ENCODE data around the gene FLNA.
"Not testable (repeated sequence)": the region's sequence is repeated elsewhere in the genome, so short reads cannot be mapped to it uniquely, and the experiment has no call there.

The FLNA gene

DNA sequence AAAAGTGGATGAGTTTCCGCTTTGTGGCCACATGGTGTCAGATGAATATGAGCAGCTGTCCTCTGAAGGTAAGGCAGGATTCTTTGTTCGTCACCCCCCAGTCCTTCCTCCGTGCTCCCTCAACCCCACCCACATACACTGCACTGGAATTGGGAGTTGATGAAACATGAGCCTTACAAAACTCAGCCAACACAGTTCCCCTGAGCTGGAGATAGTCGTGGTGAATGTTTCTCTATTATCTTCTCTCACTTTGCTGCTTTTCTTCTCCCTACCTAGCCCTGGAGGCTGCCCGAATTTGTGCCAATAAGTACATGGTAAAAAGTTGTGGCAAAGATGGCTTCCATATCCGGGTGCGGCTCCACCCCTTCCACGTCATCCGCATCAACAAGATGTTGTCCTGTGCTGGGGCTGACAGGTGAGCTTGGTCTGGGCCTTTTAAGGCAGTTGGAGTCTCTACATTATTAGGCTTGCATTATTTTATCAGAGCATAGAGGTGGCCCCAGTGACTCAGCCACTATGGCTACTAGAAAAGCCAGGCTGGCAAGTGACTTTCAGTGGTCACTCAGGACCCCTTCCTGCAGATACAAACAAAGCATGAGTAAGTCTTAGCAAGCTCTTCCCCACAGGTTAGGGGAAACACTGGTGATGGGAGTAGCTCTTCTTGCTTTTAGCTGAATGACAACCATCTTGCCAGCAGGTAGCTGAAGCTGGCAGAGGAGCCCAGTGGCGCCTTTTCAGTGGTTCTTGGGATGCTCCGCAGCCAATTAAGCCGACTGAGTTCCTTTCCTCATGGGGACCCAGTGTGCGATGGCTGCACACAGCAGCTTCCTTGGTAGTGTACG lies 25.3 kb upstream of the FLNA start:
- WGBS (ENCODE audit: insufficient coverage, insufficient read length) = no CpG with 5 or more reads among the region's 14 CpGs
- Histone ChIP-seq H3K4me1 (ENCODE audit: control insufficient read depth, insufficient read depth, low read length) (peaks cover 3% of the 10 kb centered on the region; the same call in 1 of the 2 replicates), H3K9me3 (ENCODE audit: control insufficient read depth, insufficient read depth, low read length) (no peaks in the 10 kb centered on the region), H3K27ac (ENCODE audit: low read length) (no peak overlapping the region), H3K27me3 (ENCODE audit: control insufficient read depth, insufficient read depth, low read length) (no peaks in the 10 kb centered on the region), H3K36me3 (ENCODE audit: control insufficient read depth, insufficient read depth, low read length) (peaks cover 23% of the 10 kb centered on the region; the same call in 1 of the 2 replicates), H3K4me3 (ENCODE audit: low read length) (peak overlapping the region; percentile 98; the same call in 1 of the 2 replicates)
- no peak for DNase-seq (ENCODE audit: low read depth, low spot score)

DNA sequence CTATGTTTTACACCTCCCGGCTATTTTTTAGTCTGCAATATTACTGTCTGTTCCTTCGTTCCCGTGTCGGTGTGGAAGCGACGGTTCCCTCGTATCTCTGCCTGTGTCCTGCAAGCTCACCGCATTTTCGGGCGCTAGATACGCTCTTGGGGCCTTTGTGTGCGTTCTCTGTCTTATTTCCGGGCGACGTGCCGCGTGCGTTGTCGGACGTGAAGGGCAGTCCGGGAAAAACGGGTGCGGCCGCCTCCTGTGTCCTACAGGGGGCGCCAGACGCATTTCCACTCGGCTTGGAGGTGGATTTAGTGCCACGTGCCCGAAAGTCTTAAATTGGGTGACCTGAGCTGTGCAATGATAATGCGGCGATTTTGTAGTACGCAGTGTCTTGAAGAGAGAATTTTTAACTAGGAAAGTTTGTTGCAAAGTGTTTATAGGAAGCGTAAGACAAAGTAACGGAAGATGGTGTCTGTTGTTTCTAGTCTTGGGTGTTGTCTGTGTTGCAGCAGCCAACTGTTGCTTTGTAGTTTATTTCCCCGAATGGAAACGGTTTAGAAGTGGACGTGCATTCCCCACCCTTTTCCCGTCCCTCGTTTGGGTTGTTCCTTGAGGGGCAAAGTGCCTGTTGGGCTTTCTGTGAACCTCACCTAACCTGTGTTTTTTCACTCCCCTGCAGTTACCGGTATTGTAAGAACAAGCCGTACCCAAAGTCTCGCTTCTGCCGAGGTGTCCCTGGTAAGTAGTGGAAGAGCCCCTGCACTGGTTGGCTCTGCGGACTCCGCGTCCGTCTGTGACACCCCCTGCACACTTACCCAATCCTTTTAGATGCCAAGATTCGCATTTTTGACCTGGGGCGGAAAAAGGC lies 24.5 kb upstream of the FLNA start:
- no CpG with 5 or more reads among the region's 49 CpGs for WGBS (ENCODE audit: insufficient coverage, insufficient read length)
- Histone ChIP-seq H3K9me3 (ENCODE audit: control insufficient read depth, insufficient read depth, low read length) (no peaks in the 10 kb centered on the region), H3K4me3 (ENCODE audit: low read length) (peak overlapping the region; percentile 98), H3K4me1 (ENCODE audit: control insufficient read depth, insufficient read depth, low read length) (peaks cover 3% of the 10 kb centered on the region; the same call in 1 of the 2 replicates), H3K36me3 (ENCODE audit: control insufficient read depth, insufficient read depth, low read length) (peaks cover 23% of the 10 kb centered on the region; the same call in 1 of the 2 replicates), H3K27ac (ENCODE audit: low read length) (no peak overlapping the region), H3K27me3 (ENCODE audit: control insufficient read depth, insufficient read depth, low read length) (no peaks in the 10 kb centered on the region)
- no peak for DNase-seq (ENCODE audit: low read depth, low spot score)

DNA sequence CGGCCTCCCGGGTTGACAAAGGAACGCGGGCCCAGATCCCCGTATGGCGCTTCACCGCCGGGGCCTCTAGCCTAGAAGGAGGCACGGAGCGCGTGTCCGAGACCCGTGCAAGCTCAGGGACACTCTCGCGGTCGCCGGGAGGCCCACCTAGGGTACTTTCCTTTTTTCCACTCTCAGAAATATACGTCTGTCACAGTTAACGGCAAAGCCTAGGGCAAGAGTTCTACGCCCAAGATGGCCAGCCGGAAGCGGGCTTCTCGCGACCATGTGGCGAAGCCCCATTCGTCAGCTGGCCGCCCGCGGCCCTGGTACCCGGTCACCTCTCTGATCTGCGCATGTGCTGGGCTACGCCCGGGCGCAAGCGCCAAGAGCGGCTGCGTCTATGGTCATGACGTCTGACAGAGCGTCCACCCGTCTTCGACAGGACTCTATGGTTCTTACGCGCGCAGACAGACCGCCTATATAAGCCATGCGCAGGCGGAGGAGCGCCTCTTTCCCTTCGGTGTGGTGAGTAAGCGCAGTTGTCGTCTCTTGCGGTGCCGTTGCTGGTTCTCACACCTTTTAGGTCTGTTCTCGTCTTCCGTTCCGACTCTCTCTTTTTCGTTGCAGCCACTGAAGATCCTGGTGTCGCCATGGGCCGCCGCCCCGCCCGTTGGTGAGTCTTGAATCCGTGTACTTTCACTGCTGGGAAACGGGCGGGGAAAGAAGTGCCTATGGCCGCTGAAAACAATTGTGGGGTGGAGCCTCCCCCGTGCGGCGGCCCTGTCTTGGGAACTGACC lies 23.6 kb upstream of the FLNA start, which contains the start of gene RPL10:
RPL10 (plus strand) TSS at position 490 of the 780 bp plus-strand sequence; CDS start at position 633, 143 bp downstream.
- H3K4me3 ChIP-seq (ENCODE audit: low read length) = peak within 1 kb of the TSS; percentile 98
- H3K27ac ChIP-seq (ENCODE audit: low read length) = no peak within 1 kb of the TSS
- WGBS (ENCODE audit: insufficient coverage, insufficient read length) = no CpG with 5 or more reads among the region's 69 CpGs
- H3K9me3 ChIP-seq (ENCODE audit: control insufficient read depth, insufficient read depth, low read length) = no peaks in the 10 kb centered on the region
- peaks cover 23% of the 10 kb centered on the region; the same call in 1 of the 2 replicates for H3K36me3 ChIP-seq (ENCODE audit: control insufficient read depth, insufficient read depth, low read length)
- H3K4me1 ChIP-seq (ENCODE audit: control insufficient read depth, insufficient read depth, low read length) = peaks cover 3% of the 10 kb centered on the region; the same call in 1 of the 2 replicates
- DNase-seq (ENCODE audit: low read depth, low spot score) = no peak
- H3K27me3 ChIP-seq (ENCODE audit: control insufficient read depth, insufficient read depth, low read length) = no peaks in the 10 kb centered on the region

DNA sequence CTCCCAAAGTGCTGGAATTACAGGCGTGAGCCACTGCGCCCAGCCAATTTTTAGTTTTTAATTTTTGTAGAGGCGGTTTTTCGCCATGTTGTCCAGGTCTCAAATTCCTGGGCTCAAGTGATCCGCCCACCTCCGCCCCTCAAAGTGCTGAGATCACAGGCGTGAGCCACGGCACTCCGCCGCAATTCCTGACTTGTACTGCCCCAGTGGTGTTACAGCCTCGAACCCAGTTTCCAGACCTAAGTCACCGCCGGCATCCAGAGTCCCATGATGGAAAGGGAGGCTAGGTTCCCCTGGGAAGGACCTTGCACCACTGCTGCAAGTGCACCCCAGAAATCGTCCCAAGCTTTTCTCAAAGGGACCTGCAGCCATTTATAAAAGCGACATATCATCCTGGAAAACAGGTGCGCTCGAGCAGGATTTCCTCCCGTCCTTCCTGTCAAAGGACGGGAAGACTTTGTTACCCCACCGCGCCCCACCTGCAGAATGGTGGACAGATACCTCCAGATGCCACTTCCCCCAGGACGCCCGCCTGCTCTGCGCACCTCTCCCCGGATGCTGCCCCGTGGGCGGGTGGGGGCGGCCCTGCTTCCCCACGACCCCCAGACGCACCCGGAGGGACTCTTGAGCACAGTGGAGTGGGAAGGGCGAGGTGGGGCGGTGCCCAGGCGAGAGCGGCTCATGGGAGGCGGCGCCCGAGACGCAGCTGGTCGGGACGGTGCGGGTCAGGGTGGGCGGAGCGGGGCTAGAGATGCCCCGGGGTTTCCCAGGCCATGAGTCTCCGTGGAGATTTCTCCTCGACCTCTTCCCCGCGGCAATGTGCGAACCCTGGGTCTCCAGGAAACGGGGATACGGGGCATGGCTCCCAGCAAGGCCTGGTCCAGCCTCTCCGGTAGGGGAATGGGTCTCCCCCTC lies 22.8 kb upstream of the FLNA start:
- WGBS (ENCODE audit: insufficient coverage, insufficient read length) = no CpG with 5 or more reads among the region's 53 CpGs
- H3K4me1 ChIP-seq (ENCODE audit: control insufficient read depth, insufficient read depth, low read length) = peaks cover 3% of the 10 kb centered on the region; the same call in 1 of the 2 replicates

GRCh38 chrX:154396363-154396762 lies 21.9 kb upstream of the FLNA start:
- not testable (repeated sequence) for H3K27ac ChIP-seq (ENCODE audit: low read length); H3K4me3 ChIP-seq (ENCODE audit: low read length); H3K4me1 ChIP-seq (ENCODE audit: control insufficient read depth, insufficient read depth, low read length); DNase-seq (ENCODE audit: low read depth, low spot score); H3K9me3 ChIP-seq (ENCODE audit: control insufficient read depth, insufficient read depth, low read length); H3K27me3 ChIP-seq (ENCODE audit: control insufficient read depth, insufficient read depth, low read length)
- no CpG with 5 or more reads among the region's 17 CpGs for WGBS (ENCODE audit: insufficient coverage, insufficient read length)
- H3K36me3 ChIP-seq (ENCODE audit: control insufficient read depth, insufficient read depth, low read length) = peaks cover 23% of the 10 kb centered on the region; the same call in 1 of the 2 replicates

More for the DNA sequence above, 22.8 kb upstream of the FLNA start:
- Histone ChIP-seq H3K4me3 (ENCODE audit: low read length) (peak overlapping the region; percentile 55; the same call in 1 of the 2 replicates), H3K27me3 (ENCODE audit: control insufficient read depth, insufficient read depth, low read length) (no peaks in the 10 kb centered on the region), H3K9me3 (ENCODE audit: control insufficient read depth, insufficient read depth, low read length) (no peaks in the 10 kb centered on the region), H3K36me3 (ENCODE audit: control insufficient read depth, insufficient read depth, low read length) (peaks cover 23% of the 10 kb centered on the region; the same call in 1 of the 2 replicates), H3K27ac (ENCODE audit: low read length) (no peak overlapping the region)
- no peak for DNase-seq (ENCODE audit: low read depth, low spot score)

DNA sequence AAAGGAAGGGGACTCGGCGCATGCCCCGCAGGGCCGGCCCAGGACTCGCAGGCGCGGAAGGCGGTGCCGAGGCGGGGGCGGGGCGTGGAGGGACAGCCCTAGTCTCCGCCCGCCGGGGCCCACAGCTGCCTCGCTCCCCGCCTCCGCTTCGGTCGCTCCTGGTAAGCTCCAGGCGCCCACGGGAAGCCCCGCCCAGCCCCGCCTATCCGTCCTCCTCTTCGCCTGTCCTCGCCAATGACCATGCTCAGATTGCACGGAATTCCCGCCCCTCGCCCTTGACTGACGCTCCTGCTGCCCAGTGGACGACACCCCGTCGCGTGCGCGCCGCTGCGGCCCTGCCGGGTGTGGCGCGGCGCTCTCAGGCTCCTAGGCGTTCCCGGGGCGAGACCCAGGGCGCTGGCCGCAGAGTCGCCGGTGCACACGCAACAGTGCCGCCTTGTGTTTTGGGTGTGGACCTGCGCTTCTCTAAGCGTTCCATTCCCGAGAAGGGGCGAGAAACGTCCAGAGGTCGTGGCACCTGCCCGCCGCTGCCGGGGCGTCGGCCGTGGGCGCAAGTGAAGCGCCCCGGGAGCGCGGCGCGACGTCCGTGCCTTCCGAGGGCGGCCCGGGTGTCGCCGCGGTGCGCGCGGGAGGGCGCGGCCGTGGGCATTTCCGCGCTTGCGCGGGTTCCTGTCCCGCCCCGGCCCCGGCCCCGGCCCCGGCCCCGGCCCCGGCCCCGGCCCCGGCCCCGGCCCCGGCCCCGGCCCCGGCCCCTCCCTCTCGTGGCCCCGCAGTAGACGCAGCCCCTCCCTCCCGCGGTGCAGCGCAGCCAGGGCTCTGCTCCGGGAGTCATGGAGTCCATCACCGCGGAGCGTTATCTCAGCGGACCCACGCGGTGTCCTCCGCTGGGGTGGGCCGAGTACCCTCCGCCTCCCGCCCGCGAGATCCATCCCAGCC lies 15.6 kb upstream of the FLNA start:
- not testable (repeated sequence) for H3K4me1 ChIP-seq (ENCODE audit: control insufficient read depth, insufficient read depth, low read length); H3K9me3 ChIP-seq (ENCODE audit: control insufficient read depth, insufficient read depth, low read length); DNase-seq (ENCODE audit: low read depth, low spot score); H3K27ac ChIP-seq (ENCODE audit: low read length); H3K27me3 ChIP-seq (ENCODE audit: control insufficient read depth, insufficient read depth, low read length); H3K36me3 ChIP-seq (ENCODE audit: control insufficient read depth, insufficient read depth, low read length); H3K4me3 ChIP-seq (ENCODE audit: low read length)
- no CpG with 5 or more reads among the region's 121 CpGs for WGBS (ENCODE audit: insufficient coverage, insufficient read length)

DNA sequence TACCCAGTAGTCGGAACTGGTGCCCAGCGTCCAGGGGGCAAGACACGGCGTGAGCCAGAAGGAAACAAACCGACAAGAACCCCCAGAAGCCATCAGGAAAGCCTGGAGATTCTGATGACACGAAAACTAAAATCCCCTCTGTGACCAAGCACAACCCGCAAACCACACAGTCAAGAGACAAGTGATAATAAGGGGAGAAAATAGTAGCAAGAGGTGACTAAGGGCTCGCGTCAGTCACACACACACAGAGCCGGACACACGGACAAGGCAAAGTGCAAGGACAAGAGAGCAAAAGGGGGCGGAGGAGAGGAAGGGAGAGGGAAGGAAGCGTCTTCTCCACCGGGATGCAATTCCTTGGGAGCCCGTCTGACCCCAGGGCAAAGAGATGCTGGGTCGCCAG lies 14.2 kb upstream of the FLNA start:
- DNase-seq (ENCODE audit: low read depth, low spot score); H3K4me3 ChIP-seq (ENCODE audit: low read length); H3K4me1 ChIP-seq (ENCODE audit: control insufficient read depth, insufficient read depth, low read length); H3K9me3 ChIP-seq (ENCODE audit: control insufficient read depth, insufficient read depth, low read length); H3K36me3 ChIP-seq (ENCODE audit: control insufficient read depth, insufficient read depth, low read length); H3K27me3 ChIP-seq (ENCODE audit: control insufficient read depth, insufficient read depth, low read length); H3K27ac ChIP-seq (ENCODE audit: low read length): not testable (repeated sequence)
- no CpG with 5 or more reads among the region's 16 CpGs for WGBS (ENCODE audit: insufficient coverage, insufficient read length)

GRCh38 chrX:154388094-154388493 lies 13.7 kb upstream of the FLNA start:
- not testable (repeated sequence) for DNase-seq (ENCODE audit: low read depth, low spot score); H3K4me3 ChIP-seq (ENCODE audit: low read length); H3K36me3 ChIP-seq (ENCODE audit: control insufficient read depth, insufficient read depth, low read length); H3K9me3 ChIP-seq (ENCODE audit: control insufficient read depth, insufficient read depth, low read length); H3K4me1 ChIP-seq (ENCODE audit: control insufficient read depth, insufficient read depth, low read length); H3K27me3 ChIP-seq (ENCODE audit: control insufficient read depth, insufficient read depth, low read length); H3K27ac ChIP-seq (ENCODE audit: low read length)
- WGBS (ENCODE audit: insufficient coverage, insufficient read length) = no CpG with 5 or more reads among the region's 20 CpGs
